C1 segment of cervical spinal cord (tissue), 14 donors: ENCODE data around the gene PGAP3.

Experiments
- DNase-seq, 14 donors: peaks; one replicate each; lab custom pipeline; 2025; lab: John Stamatoyannopoulos, UW

Gene PGAP3

DNA sequence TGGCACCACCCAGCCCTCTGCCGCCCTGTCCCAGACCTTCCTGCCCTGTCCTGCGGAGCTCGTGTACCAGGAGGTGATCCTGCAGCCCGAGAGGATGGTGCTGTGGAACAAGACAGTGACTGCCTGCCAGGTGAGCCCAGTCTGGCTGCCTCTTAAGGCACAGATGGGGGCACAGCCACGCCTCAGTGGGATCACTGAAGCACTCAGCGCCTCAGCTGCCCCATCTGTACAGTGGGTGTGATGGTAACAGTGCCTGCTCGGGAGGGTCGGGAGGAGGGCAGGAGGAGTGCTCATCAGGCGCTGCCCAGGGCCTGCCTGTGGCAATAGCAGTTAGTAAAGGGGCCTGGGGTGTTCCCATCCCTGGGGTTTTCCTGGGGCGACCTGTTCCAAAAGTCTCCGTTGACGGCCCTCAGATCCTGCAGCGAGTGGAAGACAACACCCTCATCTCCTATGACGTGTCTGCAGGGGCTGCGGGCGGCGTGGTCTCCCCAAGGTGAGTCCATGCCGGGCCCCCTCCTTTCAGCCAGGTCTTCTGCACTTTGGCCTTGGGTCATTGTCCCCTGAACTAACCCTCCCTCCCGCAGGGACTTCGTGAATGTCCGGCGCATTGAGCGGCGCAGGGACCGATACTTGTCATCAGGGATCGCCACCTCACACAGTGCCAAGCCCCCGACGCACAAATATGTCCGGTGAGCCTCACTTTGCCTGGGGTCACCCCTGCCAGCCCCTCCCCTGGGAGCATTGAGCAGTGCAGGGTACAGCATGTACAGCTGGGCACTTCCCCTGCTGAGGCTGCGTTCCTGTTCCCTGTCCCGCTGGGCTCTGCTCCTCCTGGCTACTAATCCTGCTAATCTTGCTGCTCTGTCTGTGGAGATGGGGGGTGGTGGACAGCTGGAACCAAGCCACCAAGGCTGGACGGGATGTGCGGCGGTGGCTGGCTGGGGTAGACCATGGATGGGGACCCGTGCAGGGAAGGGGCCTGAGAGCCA, 27.2 kb downstream of the PGAP3 start:
- DNase-seq: peak in 2 of 14 donors; percentile 7 to 32

DNA sequence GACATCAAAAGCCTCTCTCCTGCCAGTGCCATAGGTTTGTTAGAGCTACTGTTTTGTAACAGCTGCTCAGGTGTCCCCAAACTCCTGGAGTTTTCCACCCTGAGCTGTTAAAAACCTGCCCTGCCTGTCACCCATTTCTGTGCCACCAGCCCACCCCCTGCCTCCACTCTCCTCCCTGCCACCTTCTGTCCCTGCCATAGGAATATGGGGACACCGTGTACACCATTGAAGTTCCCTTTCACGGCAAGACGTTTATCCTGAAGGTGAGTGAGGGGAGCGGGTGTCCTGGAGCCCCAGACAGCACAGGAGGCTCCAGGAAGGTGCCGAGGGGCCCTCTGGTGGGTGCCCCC, 27.9 kb downstream of the PGAP3 start:
- DNase-seq: no peak

DNA sequence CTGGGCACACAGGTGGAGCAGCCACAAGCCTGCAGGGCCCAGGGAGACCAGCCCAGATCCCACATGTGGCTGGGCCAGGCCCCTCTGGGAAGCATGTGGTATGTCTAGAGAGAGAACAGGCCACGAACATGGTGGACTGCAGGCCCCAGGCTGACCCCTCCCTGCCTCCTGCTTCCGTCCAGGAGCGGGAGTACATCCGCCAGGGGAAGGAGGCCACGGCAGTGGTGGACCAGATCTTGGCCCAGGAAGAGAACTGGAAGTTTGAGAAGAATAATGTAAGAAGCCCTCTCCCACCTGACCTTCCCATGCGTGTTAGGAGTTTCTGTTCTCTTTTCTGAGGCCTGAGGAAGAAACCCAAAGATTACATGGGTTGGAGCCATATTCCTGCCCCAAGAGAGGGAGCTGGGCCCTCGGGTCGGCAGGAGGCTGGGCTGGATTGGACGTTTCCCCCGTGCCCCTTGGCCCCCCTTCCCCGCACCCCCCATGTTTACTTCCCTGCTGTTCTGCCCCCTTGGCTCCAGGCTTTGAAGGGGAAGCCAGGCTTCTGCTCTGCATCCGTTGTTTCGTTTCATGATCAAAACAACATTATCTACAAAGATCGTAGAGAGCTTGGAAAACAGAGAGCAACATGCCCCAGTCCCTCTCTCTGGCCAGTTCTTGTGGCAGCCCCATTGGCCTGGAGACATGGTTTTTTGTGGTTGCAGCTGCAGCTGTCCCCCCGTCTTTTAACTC, 28.4 kb downstream of the PGAP3 start:
- no peak for DNase-seq

DNA sequence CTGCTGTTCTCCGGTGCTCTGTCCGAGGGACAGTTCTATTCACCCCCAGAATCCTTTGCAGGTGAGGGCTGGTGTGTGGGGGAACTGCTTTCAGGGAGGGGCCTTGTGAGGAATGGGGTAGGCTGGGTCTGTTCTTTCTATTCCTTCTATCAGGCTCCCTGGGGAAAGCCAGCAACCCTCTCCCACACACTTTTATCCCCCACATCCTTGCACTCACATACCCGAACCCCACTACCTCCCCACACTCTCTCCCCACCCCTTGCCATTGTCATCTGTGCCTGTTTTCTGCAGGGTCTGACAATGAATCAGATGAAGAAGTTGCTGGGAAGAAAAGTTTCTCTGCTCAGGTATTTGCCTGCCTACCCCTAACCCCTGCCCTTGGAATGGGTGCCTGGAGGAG, 29.1 kb downstream of the PGAP3 start:
- no peak for DNase-seq

DNA sequence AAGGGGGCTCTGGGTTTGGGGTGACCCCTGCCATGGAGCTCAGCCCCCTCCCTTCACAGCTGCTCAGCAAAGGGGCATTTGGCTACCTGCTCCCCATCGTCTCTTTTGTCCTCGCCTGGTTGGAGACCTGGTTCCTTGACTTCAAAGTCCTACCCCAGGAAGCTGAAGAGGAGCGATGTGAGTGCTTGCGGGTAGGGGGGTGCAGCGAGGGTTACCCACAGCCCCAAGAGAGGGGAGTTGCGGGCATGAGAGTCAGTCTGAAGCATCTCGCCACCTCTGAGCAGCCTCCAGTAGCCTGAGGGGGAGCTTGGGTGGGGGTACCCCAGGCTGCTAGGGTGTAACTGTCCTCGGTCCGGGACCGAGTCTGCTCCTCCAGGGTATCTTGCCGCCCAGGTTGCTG, 29.5 kb downstream of the PGAP3 start:
- no peak for DNase-seq

DNA sequence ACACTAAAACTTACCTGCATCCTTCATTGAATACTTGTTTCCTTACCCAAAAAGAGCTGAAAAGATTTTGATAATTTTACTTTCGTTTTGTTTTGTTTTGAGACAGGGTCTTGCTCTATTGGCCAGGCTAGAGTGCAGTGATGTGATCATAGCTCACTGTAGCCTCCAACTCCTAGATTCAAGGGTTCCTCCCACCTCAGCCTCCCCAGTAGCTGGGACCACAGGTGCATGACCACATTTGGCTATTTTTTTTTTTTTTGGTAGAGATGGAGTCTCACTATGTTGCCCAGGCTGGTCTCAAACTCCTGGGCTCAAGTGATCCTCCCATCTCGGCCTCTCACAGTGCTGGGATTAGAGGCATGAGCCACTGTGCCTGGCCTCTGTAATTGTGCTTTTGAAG, 32.8 kb downstream of the PGAP3 start:
- no peak for DNase-seq

DNA sequence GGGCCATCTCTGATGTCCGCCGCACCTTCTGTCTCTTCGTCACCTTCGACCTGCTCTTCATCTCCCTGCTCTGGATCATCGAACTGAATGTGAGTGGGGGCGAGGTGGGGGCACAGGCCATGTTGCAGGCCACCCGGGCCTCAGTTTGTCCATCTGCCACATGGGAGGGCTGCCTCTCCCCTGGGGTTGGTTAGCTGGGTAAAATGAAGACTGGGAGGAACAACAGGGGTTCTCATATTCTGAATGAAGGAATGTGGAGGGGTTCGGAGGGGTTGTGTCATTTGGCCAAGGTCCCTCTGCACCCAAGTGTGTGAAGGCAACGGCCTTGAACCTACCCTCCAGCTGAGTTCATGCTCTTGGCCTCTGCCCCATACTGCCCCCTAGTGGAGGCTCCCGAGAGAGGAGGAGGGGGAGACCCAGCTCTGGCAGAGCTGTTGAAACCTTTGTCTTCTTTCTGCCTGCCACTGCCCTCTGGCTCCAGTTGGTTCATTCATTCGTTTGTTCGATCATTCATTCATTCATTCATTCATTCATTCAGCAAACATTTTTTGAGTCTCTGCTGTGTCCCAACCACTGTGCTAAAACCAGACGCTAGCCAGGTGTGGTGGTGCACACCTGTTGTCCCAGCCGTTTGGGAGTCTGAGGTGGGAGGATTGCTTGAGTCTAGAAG, 34.1 kb downstream of the PGAP3 start:
- peak in 10 of 14 donors; percentile 18 to 81 (median 52) for DNase-seq

DNA sequence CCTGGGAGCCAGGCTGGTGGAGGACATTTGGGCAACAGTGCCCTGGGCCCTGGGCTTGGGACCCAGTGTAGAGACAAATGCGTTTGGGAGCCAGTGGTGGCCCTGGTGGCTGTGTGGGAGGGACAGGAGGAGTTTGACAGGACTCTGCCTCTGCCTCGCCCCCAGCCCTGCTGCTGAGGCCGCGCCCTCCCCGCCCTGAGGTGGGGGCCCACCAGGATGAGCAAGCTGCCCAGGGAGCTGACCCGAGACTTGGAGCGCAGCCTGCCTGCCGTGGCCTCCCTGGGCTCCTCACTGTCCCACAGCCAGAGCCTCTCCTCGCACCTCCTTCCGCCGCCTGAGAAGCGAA, 34.6 kb downstream of the PGAP3 start:
- DNase-seq: no peak

DNA sequence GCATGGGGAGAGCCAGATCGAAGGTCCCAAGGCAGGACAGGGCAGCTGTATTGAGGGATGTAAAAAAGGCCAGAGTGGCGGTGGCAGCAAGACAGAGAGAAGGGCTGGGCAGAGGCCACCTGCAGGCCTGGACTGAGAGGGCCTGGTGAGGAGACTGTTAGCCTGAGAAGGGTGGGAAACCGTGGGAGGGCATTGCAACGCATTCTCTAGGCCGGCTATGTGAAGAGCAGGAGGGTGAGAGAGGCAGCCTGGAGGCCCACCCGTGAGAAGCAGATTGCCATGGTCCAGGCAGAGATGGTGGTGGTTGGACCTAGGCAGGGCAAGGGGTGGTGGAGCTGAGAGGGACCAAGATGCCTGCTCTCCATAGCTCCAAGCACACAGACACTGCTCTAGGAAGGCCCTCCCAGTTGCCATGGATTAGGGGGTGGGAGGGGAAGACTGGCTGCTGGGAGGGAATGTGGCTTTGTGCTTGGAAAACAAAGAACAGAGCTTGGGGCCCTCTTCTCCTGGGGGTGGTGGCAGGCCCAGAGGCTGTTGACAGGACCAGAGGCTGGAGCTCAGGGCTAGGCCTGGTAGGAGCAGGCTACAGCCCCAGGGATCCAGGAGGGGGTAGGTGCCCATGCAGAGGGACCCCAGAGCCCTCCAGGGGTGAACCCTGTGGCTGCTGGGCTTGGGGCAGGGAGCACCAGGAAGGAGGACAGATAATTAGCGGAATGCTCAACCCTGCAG, 35.1 kb downstream of the PGAP3 start:
- peak in 12 of 14 donors; percentile 7 to 78 (median 54) for DNase-seq

DNA sequence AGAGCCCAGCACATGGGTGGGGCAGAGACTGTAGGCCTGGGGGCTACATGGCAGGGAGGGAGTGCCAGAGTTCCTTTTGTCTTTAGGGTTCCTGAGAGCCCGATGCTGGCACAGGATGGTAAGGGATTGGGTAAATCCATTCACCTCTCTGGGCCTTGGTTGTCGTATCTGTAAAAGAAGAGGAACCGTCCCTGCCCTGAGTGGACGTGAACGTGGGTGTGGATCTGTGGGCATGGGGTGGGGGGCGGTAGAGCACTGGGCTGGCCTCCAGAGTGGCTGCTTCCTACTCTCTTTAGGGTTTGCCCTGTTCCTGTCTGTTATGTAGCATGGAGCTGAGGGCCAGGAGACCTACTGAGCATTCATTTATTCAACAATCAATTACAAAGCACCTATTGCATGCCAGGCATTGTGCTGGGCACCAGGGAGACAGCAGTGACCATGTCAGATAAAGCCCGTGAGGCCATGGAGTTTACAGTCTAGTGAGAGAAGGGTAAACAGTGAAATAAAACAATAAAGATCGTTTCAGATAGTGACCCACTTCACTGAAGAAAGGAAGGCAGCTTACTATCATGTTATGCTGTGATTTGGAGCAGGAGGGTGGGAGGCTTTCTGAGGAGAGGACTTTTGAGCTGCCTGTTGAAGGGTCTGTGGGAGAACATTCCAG, 35.8 kb downstream of the PGAP3 start:
- DNase-seq: no peak

DNA sequence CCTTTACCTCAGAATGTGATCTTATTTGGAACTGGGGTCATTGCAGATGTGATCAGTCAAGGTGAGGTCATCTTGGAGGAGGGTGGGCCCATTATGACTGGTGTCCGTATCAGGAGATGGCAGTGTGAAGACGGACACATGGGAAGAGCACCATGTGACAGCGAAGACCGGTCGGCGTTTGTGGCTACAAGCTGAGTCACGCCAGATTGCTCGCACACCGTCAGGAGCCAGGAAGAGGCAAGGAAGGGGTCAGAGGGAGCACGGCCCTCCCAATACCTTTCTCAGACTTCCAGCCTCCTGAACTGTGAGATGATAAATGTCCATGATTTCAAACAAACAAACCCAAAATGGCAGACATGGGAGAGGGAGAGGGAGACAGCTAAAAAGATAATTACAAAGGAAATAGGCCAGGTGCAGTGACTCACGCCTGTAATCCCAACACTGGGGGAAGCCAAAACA, 37.7 kb downstream of the PGAP3 start:
- DNase-seq: no peak

DNA sequence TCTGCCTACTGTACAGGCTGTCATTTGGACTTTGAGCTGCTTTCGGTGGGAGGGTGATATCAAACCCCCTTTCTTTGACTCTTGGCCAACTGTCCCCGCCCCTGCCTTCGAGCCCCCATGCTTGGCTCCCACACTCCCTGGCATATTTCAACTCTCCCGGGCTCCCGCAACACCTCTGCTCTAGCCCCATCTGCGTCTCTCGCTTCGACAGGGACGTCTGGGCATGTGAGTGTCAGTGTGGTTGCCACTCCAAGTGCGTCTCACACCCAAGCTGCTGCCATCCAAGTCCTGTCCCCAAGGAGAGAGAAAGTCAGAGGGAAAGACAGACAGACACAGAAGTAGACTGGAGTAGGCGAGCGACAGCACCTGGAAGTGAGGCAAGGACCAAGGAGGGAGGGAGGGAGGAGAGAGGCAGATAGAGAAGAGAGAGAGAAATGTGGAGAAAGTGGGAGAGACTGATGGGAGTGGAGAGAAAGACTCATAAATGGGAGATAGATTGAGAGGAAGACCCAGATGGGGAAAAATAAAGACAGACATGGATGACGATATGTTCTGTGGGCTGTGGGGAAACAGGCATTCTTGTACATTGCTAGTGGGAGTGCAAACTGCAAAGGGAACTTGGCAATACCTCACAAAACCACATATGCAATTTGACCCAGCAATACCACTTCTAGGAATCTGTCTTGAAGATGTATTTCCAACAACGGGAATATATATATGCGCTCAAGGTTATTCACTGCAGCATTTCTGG, 39.1 kb downstream of the PGAP3 start:
- no peak for DNase-seq

DNA sequence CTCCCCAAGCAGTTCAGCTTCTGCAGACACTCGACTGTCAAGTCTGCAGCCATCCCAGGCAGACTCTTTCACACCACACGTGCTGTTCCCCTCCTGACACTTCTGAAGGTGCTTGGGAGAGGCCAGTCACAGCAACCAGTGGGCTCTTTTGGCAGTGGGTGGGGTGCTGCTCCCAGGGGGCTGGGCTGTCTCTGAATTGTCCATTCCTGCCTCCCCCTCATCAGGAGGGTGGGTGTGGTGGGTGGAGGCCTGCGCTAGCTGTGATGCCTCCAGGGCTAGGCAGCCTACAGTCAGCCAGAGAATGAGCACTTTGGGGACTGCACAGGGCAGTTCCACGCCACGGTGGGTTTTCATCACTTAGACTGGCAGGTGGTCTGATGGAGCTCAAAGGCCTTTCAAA, 40.6 kb downstream of the PGAP3 start:
- DNase-seq: no peak

DNA sequence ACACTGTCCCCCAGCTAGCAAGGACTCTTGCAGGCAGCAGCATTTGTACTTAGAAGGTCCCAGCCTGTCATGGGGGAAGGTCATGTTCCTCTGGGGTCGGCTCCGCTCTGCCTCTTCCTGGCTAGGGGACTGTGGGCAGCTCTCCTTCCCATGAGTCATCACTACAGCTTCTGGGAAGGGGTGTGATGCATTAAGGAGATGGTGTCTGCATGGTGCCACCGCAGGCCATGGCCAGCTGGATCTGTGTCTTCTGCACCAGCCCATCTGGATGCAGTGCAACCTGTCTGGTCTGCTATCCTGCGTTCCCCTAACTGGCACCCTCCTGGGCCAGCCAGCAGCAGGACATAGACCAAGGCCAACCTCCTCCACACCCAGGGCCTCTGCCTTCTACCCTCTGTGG, 44.6 kb downstream of the PGAP3 start:
- peak in 1 of 14 donors; percentile 37 for DNase-seq

DNA sequence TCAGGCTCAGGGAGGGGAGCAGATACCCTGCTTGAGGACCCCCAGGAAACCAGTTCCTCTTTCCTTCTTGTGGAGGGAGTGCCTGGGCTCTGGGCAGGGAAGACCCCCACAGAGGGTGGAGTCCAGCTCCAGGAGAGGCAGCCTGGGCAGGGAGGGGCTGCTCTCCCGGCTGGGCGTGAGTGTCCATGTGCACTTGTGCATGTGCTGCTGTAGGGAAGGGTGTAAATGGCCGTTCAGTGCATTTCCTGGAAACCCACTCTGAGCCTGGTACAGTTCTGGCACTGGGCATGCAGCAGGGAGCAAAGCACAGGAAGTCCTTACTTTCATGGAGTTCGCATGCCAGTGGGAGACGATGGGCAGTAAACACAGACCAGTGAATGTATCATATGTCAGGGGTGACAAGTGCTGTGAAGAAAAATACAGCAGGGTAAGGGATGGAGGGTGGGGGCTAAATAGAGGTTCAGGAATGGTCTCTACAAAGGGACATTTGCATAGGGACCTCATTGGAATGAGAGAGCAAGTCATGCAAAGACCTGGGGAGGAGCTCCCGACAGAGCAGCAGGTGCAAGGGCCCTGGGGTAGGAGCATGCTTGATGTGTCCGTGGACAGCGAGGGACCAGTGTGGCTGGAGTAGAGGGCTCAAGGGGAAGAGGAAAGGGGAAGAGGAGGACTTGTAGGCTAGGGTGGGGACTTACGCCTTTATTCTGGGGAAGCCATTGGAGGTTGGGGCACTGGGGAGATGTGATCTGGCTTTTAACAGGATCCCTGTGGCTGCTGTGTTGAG, 45.4 kb downstream of the PGAP3 start:
- no peak for DNase-seq

DNA sequence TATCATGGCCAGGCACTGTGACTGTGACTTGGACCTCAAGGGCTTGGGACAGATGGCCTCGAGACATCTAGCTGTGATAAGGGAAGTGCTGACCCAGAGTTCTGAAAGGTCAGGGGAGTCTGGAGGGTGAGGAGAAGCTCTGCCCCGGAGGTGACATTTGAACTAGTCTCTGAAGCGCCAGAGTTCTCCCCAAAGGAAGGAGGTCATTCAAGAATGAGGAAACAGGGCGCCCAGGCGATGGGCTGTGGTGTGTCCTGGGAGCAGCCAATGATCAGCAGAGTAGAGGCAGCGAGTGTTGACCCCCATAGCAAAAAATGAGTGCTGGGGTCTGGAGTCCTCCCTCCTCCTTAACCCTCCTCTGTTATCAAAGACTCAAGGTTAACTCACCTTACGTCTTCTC, 46.0 kb downstream of the PGAP3 start:
- DNase-seq: no peak

DNA sequence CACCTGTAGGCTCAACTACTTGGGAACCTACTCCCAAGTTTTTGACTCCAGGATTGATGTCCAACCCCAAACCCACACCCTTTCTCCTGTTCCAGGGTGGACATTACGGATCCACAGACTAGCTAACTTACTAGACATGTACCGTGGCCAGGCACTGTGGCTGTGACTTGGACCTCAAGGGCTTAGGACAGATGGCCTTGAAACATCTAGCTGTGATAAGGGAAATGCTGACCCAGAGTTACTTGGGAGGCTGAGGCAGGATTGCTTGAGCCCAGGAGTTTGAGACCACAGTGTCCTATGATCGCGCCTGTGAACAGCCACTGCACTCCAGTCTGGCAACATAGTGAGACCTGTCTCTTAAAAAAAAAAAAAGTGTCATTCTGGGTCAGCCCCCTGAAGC, 46.8 kb downstream of the PGAP3 start:
- no peak for DNase-seq

DNA sequence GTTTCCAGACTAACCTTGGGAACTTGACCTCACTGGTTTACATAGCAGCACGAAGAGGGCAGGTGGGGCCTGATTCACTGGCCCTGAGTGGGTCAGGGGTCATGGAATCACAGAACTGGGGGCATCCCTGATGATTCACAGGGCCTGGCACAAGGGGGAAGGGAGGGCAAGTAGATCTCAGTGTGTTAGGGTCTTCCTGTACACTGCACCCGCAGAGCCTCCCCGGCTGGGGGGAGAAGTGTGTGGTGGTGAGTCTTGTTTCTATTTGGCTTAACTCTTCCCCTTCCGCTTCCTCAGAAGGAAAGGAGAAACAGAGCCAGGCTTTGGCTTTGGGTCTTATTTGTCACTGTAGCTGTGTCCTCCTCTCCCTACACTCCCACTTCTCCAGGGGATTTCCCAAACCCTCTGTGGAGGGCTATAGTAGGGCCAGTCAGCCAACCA, 47.2 kb downstream of the PGAP3 start:
- no peak for DNase-seq
